ENCODE measurements around the gene SPATA16.

DNA sequence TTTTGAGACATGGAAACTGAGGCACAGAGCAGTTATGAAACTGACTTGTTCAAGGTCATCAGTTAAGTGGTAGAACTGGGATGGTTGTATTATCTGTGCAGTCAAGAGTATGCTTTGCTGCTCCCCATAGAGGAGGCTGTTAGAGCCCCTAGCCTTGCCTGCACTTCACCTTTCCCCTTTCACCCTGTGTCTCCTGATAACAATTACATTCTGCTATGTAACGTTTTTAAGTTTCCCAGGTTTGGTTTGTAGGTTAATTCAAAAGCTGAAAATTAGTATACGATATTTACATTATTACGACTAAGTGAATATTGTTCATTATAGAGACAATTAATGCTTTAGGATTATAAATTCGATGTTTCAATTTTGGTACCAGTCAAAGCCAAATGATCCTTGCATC is 300.6 kb downstream of the SPATA16 start:
- TF ChIP-seq CTCF (IDR thresholded peaks at IDR 0.05; ENCODE audit: extremely low read depth in 1 of 2, insufficient read depth in 1 of 2, low read depth in 1 of 2, low read length in 2 of 2) = no peak
- TF ChIP-seq EZH2 (IDR thresholded peaks at IDR 0.05; ENCODE audit: borderline replicate concordance, low read depth, low read length, severe bottlenecking) = no peak
- TF ChIP-seq POLR2AphosphoS5 (IDR thresholded peaks at IDR 0.05; ENCODE audit: insufficient read depth, low read depth, low read length) = no peak
- no peak for TF ChIP-seq JUN (IDR thresholded peaks at IDR 0.05; ENCODE audit: borderline replicate concordance, insufficient read depth, insufficient read length, low read depth)
